Activated T-helper 1 cell treated with anti-CD3 and anti-CD28 coated beads, Interleukin-2, amount 50 U/mL, for 16 hours (primary cell): ENCODE data around the gene OR4A5.
"Not testable (repeated sequence)": the region's sequence is repeated elsewhere in the genome, so short reads cannot be mapped to it uniquely, and the experiment has no call there.

Experiments used
- DNase-seq, 2 donors: peaks; one replicate each; pipeline ENCODE4 v3.0.0-alpha.2; 2020; ENCODE audit warnings: low read depth in 1 of 2, low spot score in 1 of 2

OR4A5 gene, protein sequence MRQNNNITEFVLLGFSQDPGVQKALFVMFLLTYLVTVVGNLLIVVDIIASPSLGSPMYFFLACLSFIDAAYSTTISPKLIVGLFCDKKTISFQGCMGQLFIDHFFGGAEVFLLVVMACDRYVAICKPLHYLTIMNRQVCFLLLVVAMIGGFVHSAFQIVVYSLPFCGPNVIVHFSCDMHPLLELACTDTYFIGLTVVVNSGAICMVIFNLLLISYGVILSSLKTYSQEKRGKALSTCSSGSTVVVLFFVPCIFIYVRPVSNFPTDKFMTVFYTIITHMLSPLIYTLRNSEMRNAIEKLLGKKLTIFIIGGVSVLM

DNA sequence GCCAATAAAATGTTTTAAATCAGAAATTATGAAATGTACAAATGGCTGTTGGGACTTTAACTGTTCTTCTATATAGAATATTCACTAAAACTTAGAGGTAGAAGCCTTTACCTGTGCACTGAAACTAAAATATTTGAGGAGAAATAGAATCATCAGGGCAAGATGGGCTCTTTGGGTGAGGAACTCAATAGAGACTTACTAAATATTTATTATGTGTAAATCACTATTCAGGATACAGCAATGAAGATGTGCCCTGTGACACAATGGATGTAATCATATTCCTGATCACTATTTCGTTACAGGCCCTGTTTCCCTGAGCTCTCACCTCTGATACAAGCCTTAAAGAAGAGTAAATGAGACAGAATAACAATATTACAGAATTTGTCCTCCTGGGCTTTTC, at the start of gene OR4A5:
Gene OR4A5 (plus strand): TSS at position 301 of the 400 bp plus-strand sequence. CDS start 53 bp downstream, at position 354.
- not testable (repeated sequence) for DNase-seq

DNA sequence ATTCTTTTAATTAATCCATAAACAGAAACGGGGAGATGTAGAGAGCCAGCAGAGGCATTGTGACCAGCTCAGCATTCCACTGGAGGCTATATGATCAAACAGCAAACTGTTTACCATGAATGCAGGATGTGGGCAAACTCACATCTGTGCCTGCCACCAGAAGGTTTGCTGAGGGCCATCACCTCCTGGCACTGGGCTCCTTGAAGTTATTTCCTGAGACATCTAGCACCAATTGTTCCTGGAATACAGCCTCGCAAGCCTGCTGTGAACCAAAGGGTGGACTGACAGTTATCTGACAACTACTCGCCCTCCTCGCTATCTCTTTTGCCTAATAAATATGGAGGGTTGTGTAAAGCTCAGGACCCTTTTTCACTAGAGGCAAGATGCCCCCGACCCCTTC, 13.5 kb downstream of the OR4A5 start:
- not testable (repeated sequence) for DNase-seq
